ENCODE measurements around the gene TF.

TF gene

GRCh38 chr3:133838916-133839800, 93.0 kb downstream of the TF start:
- no peak for TF ChIP-seq CTCF (IDR thresholded peaks at IDR 0.05; ENCODE audit: insufficient read depth, low read length, poor library complexity, severe bottlenecking)
- H3K27me3 ChIP-seq (replicated peaks; ENCODE audit: control insufficient read depth, insufficient read depth, low read length): peaks cover 4% of the 10 kb centered on the region
- no peaks in the 10 kb centered on the region for H3K36me3 ChIP-seq (ENCODE audit: control insufficient read depth, insufficient read depth, low read length)
- no peak for DNase-seq (ENCODE audit: extremely low read depth, insufficient read length)
- H3K4me3 ChIP-seq (replicated peaks; ENCODE audit: low read depth, low read length): no peak overlapping the region

- Histone ChIP-seq H3K4me3 (replicated peaks; ENCODE audit: low read depth, low read length) (no peak overlapping the region), H3K36me3 (ENCODE audit: control insufficient read depth, insufficient read depth, low read length) (no peaks in the 10 kb centered on the region), H3K27me3 (replicated peaks; ENCODE audit: control insufficient read depth, insufficient read depth, low read length) (peaks cover 4% of the 10 kb centered on the region)
- DNase-seq (ENCODE audit: extremely low read depth, insufficient read length): no peak
- TF ChIP-seq CTCF (IDR thresholded peaks at IDR 0.05; ENCODE audit: insufficient read depth, low read length, poor library complexity, severe bottlenecking): no peak
Observed at GRCh38 chr3:133840055-133840737, 94.0 kb downstream of the TF start.

- no peak for DNase-seq (ENCODE audit: extremely low read depth, insufficient read length)
- no peak for TF ChIP-seq CTCF (IDR thresholded peaks at IDR 0.05; ENCODE audit: insufficient read depth, low read length, poor library complexity, severe bottlenecking)
- Histone ChIP-seq H3K4me3 (replicated peaks; ENCODE audit: low read depth, low read length) (no peak overlapping the region), H3K36me3 (ENCODE audit: control insufficient read depth, insufficient read depth, low read length) (no peaks in the 10 kb centered on the region), H3K27me3 (replicated peaks; ENCODE audit: control insufficient read depth, insufficient read depth, low read length) (peaks cover 4% of the 10 kb centered on the region)
Observed at GRCh38 chr3:133840767-133841166, 94.6 kb downstream of the TF start.

GRCh38 chr3:133841196-133841595, 95.0 kb downstream of the TF start:
- no peak for DNase-seq (ENCODE audit: extremely low read depth, insufficient read length)
- TF ChIP-seq CTCF (IDR thresholded peaks at IDR 0.05; ENCODE audit: insufficient read depth, low read length, poor library complexity, severe bottlenecking): no peak
- H3K36me3 ChIP-seq (ENCODE audit: control insufficient read depth, insufficient read depth, low read length): no peaks in the 10 kb centered on the region
- H3K27me3 ChIP-seq (replicated peaks; ENCODE audit: control insufficient read depth, insufficient read depth, low read length): peaks cover 4% of the 10 kb centered on the region
- H3K4me3 ChIP-seq (replicated peaks; ENCODE audit: low read depth, low read length): no peak overlapping the region

- H3K4me3 ChIP-seq (replicated peaks; ENCODE audit: low read depth, low read length): no peak overlapping the region
- TF ChIP-seq CTCF (IDR thresholded peaks at IDR 0.05; ENCODE audit: insufficient read depth, low read length, poor library complexity, severe bottlenecking): no peak
- no peaks in the 10 kb centered on the region for H3K36me3 ChIP-seq (ENCODE audit: control insufficient read depth, insufficient read depth, low read length)
- no peak for DNase-seq (ENCODE audit: extremely low read depth, insufficient read length)
- H3K27me3 ChIP-seq (replicated peaks; ENCODE audit: control insufficient read depth, insufficient read depth, low read length): peaks cover 4% of the 10 kb centered on the region
Observed at GRCh38 chr3:133842158-133842557, 96.0 kb downstream of the TF start.
